Neuronal stem cell (in vitro differentiated cells): ENCODE results near the gene ROBO1.

Experiments
- DNase-seq: peaks from one replicate; pipeline ENCODE4 v3.0.0-alpha.2; 2013; ENCODE audit warnings: low spot score
- H2AFZ ChIP-seq: one replicate; pipeline ENCODE4 v1.6.1; 2013; ENCODE audit warnings: mild to moderate bottlenecking, low read length, inconsistent platforms
- H2AK5ac ChIP-seq: 2 replicates; pipeline ENCODE4 v1.6.1; 2013; ENCODE audit warnings: low read depth, mild to moderate bottlenecking, inconsistent platforms, low read length, moderate library complexity, mixed read lengths
- H2BK120ac ChIP-seq: 2 replicates; pipeline ENCODE4 v1.6.1; 2013; ENCODE audit warnings: low read depth, mild to moderate bottlenecking, inconsistent platforms, low read length, moderate library complexity, mixed read lengths
- H2BK12ac ChIP-seq: one replicate; pipeline ENCODE4 v1.6.1; 2013; ENCODE audit warnings: low read length, inconsistent platforms
- H2BK15ac ChIP-seq: 2 replicates; pipeline ENCODE4 v1.6.1; 2013; ENCODE audit warnings: mild to moderate bottlenecking, low read length, inconsistent platforms, mixed read lengths
- H2BK5ac ChIP-seq: one replicate; pipeline ENCODE4 v1.6.1; 2013; ENCODE audit warnings: inconsistent platforms, mild to moderate bottlenecking, low read length, moderate library complexity
- H3K14ac ChIP-seq: one replicate; pipeline ENCODE4 v1.6.1; 2013; ENCODE audit warnings: low read length, inconsistent platforms
- H3K18ac ChIP-seq: 2 replicates; pipeline ENCODE4 v1.6.1; 2013; ENCODE audit warnings: low read length, inconsistent platforms
- H3K23ac ChIP-seq: 2 replicates; pipeline ENCODE4 v1.6.1; 2013; ENCODE audit warnings: low read depth, mild to moderate bottlenecking, mixed read lengths, low read length, inconsistent platforms; ENCODE audit not compliant: poor library complexity
- H3K27ac ChIP-seq: replicated peaks from 3 replicates; pipeline ENCODE4 v1.5.1; 2013; ENCODE audit warnings: low read length, inconsistent platforms
- H3K27me3 ChIP-seq, 3 experiments: 2 replicates each; pipeline ENCODE4 v1.6.1; 2013; ENCODE audit warnings: low read length in 3 of 3, mild to moderate bottlenecking in 2 of 3, inconsistent platforms in 1 of 3, low read depth in 1 of 3, mixed read lengths in 1 of 3, moderate library complexity in 1 of 3; ENCODE audit not compliant: control insufficient read depth in 3 of 3, insufficient read depth in 3 of 3
- H3K36me3 ChIP-seq, 2 donors: replicated peaks in 1 of 2; 2 replicates each; pipeline ENCODE4 v1.6.1; 2013; ENCODE audit warnings: low read length in 2 of 2; ENCODE audit not compliant: control insufficient read depth in 2 of 2, insufficient read depth in 2 of 2
- H3K4ac ChIP-seq: 2 replicates; pipeline ENCODE4 v1.6.1; 2013; ENCODE audit warnings: inconsistent platforms, mild to moderate bottlenecking, low read length, moderate library complexity
- H3K4me1 ChIP-seq, 2 donors: 1 replicate in 1 of 2; 2 replicates in 1 of 2; pipeline ENCODE4 v1.6.1; 2013; ENCODE audit warnings: low read length in 2 of 2, low read depth in 1 of 2; ENCODE audit not compliant: control insufficient read depth in 2 of 2, insufficient read depth in 1 of 2
- H3K4me2 ChIP-seq: one replicate; pipeline ENCODE4 v1.6.1; 2013; ENCODE audit warnings: mild to moderate bottlenecking, low read length, inconsistent platforms; ENCODE audit not compliant: insufficient read depth, poor library complexity, severe bottlenecking
- H3K4me3 ChIP-seq, 2 donors: 2 replicates each; pipeline ENCODE4 v1.5.1; 2013; ENCODE audit warnings: low read length in 2 of 2, mild to moderate bottlenecking in 2 of 2, inconsistent platforms in 1 of 2, moderate library complexity in 1 of 2
- H3K79me1 ChIP-seq: one replicate; pipeline ENCODE4 v1.6.1; 2013; ENCODE audit warnings: low read depth, mild to moderate bottlenecking, inconsistent platforms, low read length, moderate library complexity
- H3K9ac ChIP-seq: one replicate; pipeline ENCODE4 v1.6.1; 2013; ENCODE audit warnings: mild to moderate bottlenecking, low read depth, low read length, inconsistent platforms; ENCODE audit not compliant: poor library complexity
- H3K9me3 ChIP-seq, 2 donors: replicated peaks in 1 of 2; 2 replicates each; pipeline versions ENCODE3 to v1.6.1; 2013; ENCODE audit warnings: low read length in 2 of 2, mild to moderate bottlenecking in 2 of 2, inconsistent platforms in 1 of 2, low read depth in 1 of 2, mixed read lengths in 1 of 2, moderate library complexity in 1 of 2; ENCODE audit not compliant: control insufficient read depth in 2 of 2, insufficient read depth in 1 of 2
- H4K8ac ChIP-seq: one replicate; pipeline ENCODE4 v1.6.1; 2013; ENCODE audit warnings: low read depth, mild to moderate bottlenecking, inconsistent platforms, low read length, moderate library complexity
- H4K91ac ChIP-seq: one replicate; pipeline ENCODE4 v1.6.1; 2013; ENCODE audit warnings: low read length, low read depth, mild to moderate bottlenecking, inconsistent platforms; ENCODE audit not compliant: poor library complexity
- WGBS, 2 donors: extraction: QIAGEN DNeasy Blood & Tissue Kit; methylation state at CpG; one replicate each; pipeline ENCODE4 v1.1.7; 2013; ENCODE audit warnings: missing lambda C conversion rate in 2 of 2, mixed read lengths in 1 of 2; ENCODE audit not compliant: insufficient read length in 2 of 2, insufficient replicate concordance in 1 of 2; ENCODE audit errors: extremely low coverage in 2 of 2; 5-methylcytosine and 5-hydroxymethylcytosine counted together

ROBO1 gene

DNA sequence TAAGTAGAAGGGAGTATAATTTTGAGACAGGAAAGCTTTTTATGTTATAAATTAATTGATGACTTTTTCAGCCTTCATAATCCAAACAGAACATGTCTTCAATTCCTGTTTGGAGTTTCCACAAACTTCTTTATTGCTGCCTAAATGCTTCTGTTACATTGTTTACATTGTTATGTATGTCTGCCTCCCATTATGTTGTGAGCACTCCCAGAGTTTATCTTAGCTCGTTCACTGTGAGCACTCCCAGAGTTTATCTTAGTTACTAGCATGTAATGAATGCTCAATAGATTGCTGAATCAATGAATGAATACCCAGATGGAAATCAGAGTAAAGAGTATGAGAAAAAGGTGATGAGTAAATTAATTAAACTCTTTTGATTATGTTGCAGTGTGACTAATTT lies 1178.0 kb downstream of the ROBO1 start:
- H3K14ac ChIP-seq, result no peak overlapping the region
- H2BK5ac ChIP-seq, result no peak overlapping the region
- no peak overlapping the region for H3K27ac ChIP-seq
- H3K4me2 ChIP-seq, result no peak overlapping the region
- peak overlapping the region; percentile 50 for H2AFZ ChIP-seq
- H3K4ac ChIP-seq, result no peak overlapping the region
- WGBS, 2 donors, result no CpG with 5 or more reads among the region's 1 CpG
- H4K8ac ChIP-seq, result no peak overlapping the region
- H3K4me3 ChIP-seq, result no peak overlapping the region
- no peaks in the 10 kb centered on the region for H3K9me3 ChIP-seq
- no peak overlapping the region for H3K23ac ChIP-seq
- no peak overlapping the region for H2AK5ac ChIP-seq
- no peak overlapping the region for H3K9ac ChIP-seq
- no peaks in the 10 kb centered on the region for H3K79me1 ChIP-seq
- no peak overlapping the region for H2BK15ac ChIP-seq
- H2BK120ac ChIP-seq, result no peak overlapping the region
- no peak for DNase-seq
- peaks cover 4 to 8% of the 10 kb centered on the region in 2 donors for H3K4me1 ChIP-seq
- H3K36me3 ChIP-seq, result no peaks in the 10 kb centered on the region
- H2BK12ac ChIP-seq, result no peak overlapping the region
- no peaks in the 10 kb centered on the region for H3K27me3 ChIP-seq
- no peak overlapping the region for H4K91ac ChIP-seq
- no peak overlapping the region for H3K18ac ChIP-seq

GRCh38 chr3:78588906-78589621 lies 1178.7 kb downstream of the ROBO1 start:
- Histone ChIP-seq H3K18ac (no peak overlapping the region), H3K9ac (no peak overlapping the region), H3K27ac (no peak overlapping the region), H3K4me1 (peaks cover 4 to 8% of the 10 kb centered on the region in 2 donors), H3K36me3 (no peaks in the 10 kb centered on the region), H3K9me3 (no peaks in the 10 kb centered on the region), H4K91ac (no peak overlapping the region), H2BK120ac (no peak overlapping the region), H2AFZ (peak overlapping the region; percentile 64), H3K23ac (no peak overlapping the region), H4K8ac (no peak overlapping the region), H3K27me3 (no peaks in the 10 kb centered on the region), H3K4me2 (no peak overlapping the region), H3K14ac (no peak overlapping the region), H2BK5ac (no peak overlapping the region), H2BK12ac (no peak overlapping the region), H3K4me3 (no peak overlapping the region), H2AK5ac (no peak overlapping the region), H3K79me1 (no peaks in the 10 kb centered on the region), H2BK15ac (no peak overlapping the region), H3K4ac (no peak overlapping the region)
- no peak for DNase-seq
- WGBS, 2 donors, result no CpG with 5 or more reads among the region's 3 CpGs

DNA sequence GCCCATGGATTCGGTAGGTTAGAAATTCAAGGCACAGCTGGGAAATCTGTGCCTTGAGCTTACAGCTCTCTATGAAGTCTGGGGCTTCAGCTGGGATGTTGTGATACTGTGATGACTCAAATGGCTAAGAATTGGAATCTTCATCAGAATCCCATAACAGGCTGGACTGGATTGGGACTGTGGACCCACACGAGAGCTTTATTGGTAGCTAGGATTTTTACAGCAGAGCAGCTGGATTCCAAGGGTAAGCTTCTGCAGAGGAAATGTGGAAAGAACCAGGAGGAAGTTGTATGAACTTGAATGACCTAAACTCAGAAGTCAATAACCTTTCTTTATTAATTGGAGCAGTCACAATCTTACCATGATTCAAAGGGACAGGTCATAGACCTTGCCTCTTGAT lies 1187.1 kb downstream of the ROBO1 start:
- Histone ChIP-seq H2BK120ac (no peak overlapping the region), H2BK12ac (no peak overlapping the region), H3K9me3 (no peaks in the 10 kb centered on the region), H3K79me1 (no peaks in the 10 kb centered on the region), H3K4me2 (no peak overlapping the region), H3K4me1 (no peaks in the 10 kb centered on the region), H3K4me3 (no peak overlapping the region), H2BK15ac (no peak overlapping the region), H4K8ac (no peak overlapping the region), H2AK5ac (no peak overlapping the region), H3K23ac (no peak overlapping the region), H4K91ac (no peak overlapping the region), H2AFZ (no peak overlapping the region), H3K27me3 (no peaks in the 10 kb centered on the region), H3K14ac (no peak overlapping the region), H3K27ac (no peak overlapping the region), H3K18ac (no peak overlapping the region), H3K36me3 (no peaks in the 10 kb centered on the region), H3K4ac (no peak overlapping the region), H3K9ac (no peak overlapping the region), H2BK5ac (no peak overlapping the region)
- WGBS, 2 donors, result no CpG with 5 or more reads among the region's 2 CpGs
- no peak for DNase-seq

DNA sequence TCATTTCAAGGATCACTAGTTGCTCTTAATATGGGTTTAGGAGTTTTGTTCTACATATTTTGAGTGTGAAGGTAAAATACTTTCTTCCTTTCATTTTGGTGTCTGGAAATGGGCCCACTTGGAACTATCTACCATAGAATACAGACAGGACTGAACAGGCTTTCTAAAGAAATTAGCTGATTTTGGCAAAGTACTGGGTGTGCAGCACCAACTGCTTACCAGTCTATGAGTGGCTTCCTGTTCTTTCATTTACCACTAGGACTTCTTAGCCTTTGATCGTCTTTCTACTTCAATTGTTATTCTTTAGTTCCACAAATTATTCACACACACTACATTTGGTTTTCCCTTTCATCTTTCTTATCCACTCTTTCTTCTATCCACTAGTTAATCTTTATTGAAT lies 1196.3 kb downstream of the ROBO1 start:
- H3K4me3 ChIP-seq, result no peak overlapping the region
- H3K14ac ChIP-seq, result no peak overlapping the region
- no peak overlapping the region for H4K8ac ChIP-seq
- DNase-seq, result no peak
- no peaks in the 10 kb centered on the region for H3K36me3 ChIP-seq
- no peak overlapping the region for H2AK5ac ChIP-seq
- H3K4me2 ChIP-seq, result no peak overlapping the region
- H2BK15ac ChIP-seq, result no peak overlapping the region
- H2BK120ac ChIP-seq, result no peak overlapping the region
- H3K27ac ChIP-seq, result no peak overlapping the region
- no CpG with 5 or more reads among the region's 1 CpG for WGBS, 2 donors
- H3K9me3 ChIP-seq, result no peaks in the 10 kb centered on the region
- H3K79me1 ChIP-seq, result no peaks in the 10 kb centered on the region
- no peak overlapping the region for H3K23ac ChIP-seq
- H3K4ac ChIP-seq, result no peak overlapping the region
- no peak overlapping the region for H2BK5ac ChIP-seq
- H2AFZ ChIP-seq, result peak overlapping the region; percentile 48
- H3K9ac ChIP-seq, result no peak overlapping the region
- no peaks in the 10 kb centered on the region for H3K27me3 ChIP-seq
- H4K91ac ChIP-seq, result no peak overlapping the region
- no peak overlapping the region for H3K18ac ChIP-seq
- H3K4me1 ChIP-seq, result no peaks in the 10 kb centered on the region
- H2BK12ac ChIP-seq, result no peak overlapping the region
